Myocyte (in vitro differentiated cells): ENCODE data around the gene NPB. TPM values are rescaled to one million over a fixed set of nuclear protein-coding genes. Genes with fewer than 3 reads are reported as not detected.

Experiments used
- DNase-seq: peaks from one replicate; pipeline ENCODE4 v3.0.0-alpha.2; 2012; ENCODE audit warnings: low read depth
- total RNA-seq: library from RNA; depleted of rRNA; stranded (reverse); fragments of >200 nt; gene quantifications from 2 replicates; pipeline ENCODE4 v1.2.3, GENCODE V29; 2014

Gene NPB
- total RNA-seq, 1 donor from 2014 or later: 1.3 TPM

GRCh38 chr17:81940538-81941483 lies 38.8 kb downstream of the NPB start:
- no peak for DNase-seq

- peak; percentile 92 for DNase-seq
Observed at GRCh38 chr17:81941484-81942166, 39.6 kb downstream of the NPB start.

GRCh38 chr17:81942167-81942553 lies 40.1 kb downstream of the NPB start:
- no peak for DNase-seq

GRCh38 chr17:81944858-81945257 lies 42.8 kb downstream of the NPB start:
- no peak for DNase-seq

GRCh38 chr17:81947189-81947588 lies 45.2 kb downstream of the NPB start, which contains the start of gene MYADML2:
Gene MYADML2, minus strand, starts transcription at chr17:81947233. Its CDS starts 5,492 bp downstream, at chr17:81941741.
- no peak for DNase-seq

- DNase-seq: no peak
Observed at GRCh38 chr17:81948635-81949378, 46.8 kb downstream of the NPB start.

- no peak for DNase-seq
Observed at GRCh38 chr17:81950501-81950900, 48.5 kb downstream of the NPB start.

- no peak for DNase-seq
Observed at GRCh38 chr17:81951785-81952684, 50.0 kb downstream of the NPB start.

Other genes starting within 250 kb of the NPB start
- gene PDE6G, start 245.7 kb upstream of the NPB start, total RNA-seq: not detected in 2 replicates
- 33.8 and 35.7 TPM in 2 replicates for gene OXLD1, start 235.6 kb upstream of the NPB start, total RNA-seq
- 12.5 and 16.5 TPM in 2 replicates for gene CCDC137, start 235.5 kb upstream of the NPB start, total RNA-seq
- gene ARL16, start 218.4 kb upstream of the NPB start, total RNA-seq: 29.4 and 38.5 TPM in 2 replicates
- gene HGS, start 218.2 kb upstream of the NPB start, total RNA-seq: 101 and 123 TPM in 2 replicates
- gene MRPL12, start 198.9 kb upstream of the NPB start, total RNA-seq: 16.2 and 26.6 TPM in 2 replicates
- gene SLC25A10, start 190.0 kb upstream of the NPB start, total RNA-seq: 11.1 and 19.4 TPM in 2 replicates
- gene GCGR, start 98.1 kb upstream of the NPB start, total RNA-seq: not detected in 2 replicates
- gene MCRIP1, start 68.9 kb upstream of the NPB start, total RNA-seq: 100 and 132 TPM in 2 replicates
- 12.7 and 29.7 TPM in 2 replicates for gene PPP1R27, start 67.2 kb upstream of the NPB start, total RNA-seq
- 1,674 and 2,691 TPM in 2 replicates for gene P4HB, start 41.7 kb upstream of the NPB start, total RNA-seq
- 157 and 161 TPM in 2 replicates for gene ARHGDIA, start 30.9 kb upstream of the NPB start, total RNA-seq
- gene ALYREF, start 10.7 kb upstream of the NPB start, total RNA-seq: 94.5 and 96.3 TPM in 2 replicates
- gene ANAPC11, start 10.5 kb upstream of the NPB start, total RNA-seq: 190 and 212 TPM in 2 replicates
- 67.4 and 88.5 TPM in 2 replicates for gene PCYT2, start 9.2 kb downstream of the NPB start, total RNA-seq
- 19.2 and 20.3 TPM in 2 replicates for gene SIRT7, start 15.9 kb downstream of the NPB start, total RNA-seq
- 48.9 and 61.0 TPM in 2 replicates for gene MAFG, start 25.5 kb downstream of the NPB start, total RNA-seq
- 120 and 223 TPM in 2 replicates for gene PYCR1, start 35.1 kb downstream of the NPB start, total RNA-seq
- gene MYADML2, start 45.0 kb downstream of the NPB start, total RNA-seq: 0.16 and 1.3 TPM in 2 replicates
- gene NOTUM, start 58.9 kb downstream of the NPB start, total RNA-seq: 0.53 and 1.2 TPM in 2 replicates
- gene ASPSCR1, start 75.4 kb downstream of the NPB start, total RNA-seq: 21.8 and 29.7 TPM in 2 replicates
- gene CENPX, start 120.6 kb downstream of the NPB start, total RNA-seq: 50.0 and 61.8 TPM in 2 replicates
- gene LRRC45, start 121.1 kb downstream of the NPB start, total RNA-seq: 9.4 and 10.5 TPM in 2 replicates
- gene RAC3, start 129.4 kb downstream of the NPB start, total RNA-seq: 7.3 and 9.8 TPM in 2 replicates
- 99.4 and 105 TPM in 2 replicates for gene DCXR, start 135.5 kb downstream of the NPB start, total RNA-seq
- 42.7 and 45.4 TPM in 2 replicates for gene RFNG, start 149.6 kb downstream of the NPB start, total RNA-seq
- 121 and 122 TPM in 2 replicates for gene GPS1, start 149.7 kb downstream of the NPB start, total RNA-seq
- 97.1 and 109 TPM in 2 replicates for gene DUS1L, start 163.6 kb downstream of the NPB start, total RNA-seq
- 78.4 and 97.9 TPM in 2 replicates for gene FASN, start 196.0 kb downstream of the NPB start, total RNA-seq